K562 (cell line): Measurements from ENCODE around the gene TRIP6. TPM values are rescaled to one million over a fixed set of nuclear protein-coding genes. Genes with fewer than 3 reads are reported as not detected.

Source experiments
- ATAC-seq: fragments of 200-7000 bp; cut with Tn5 transposase; 3 replicates; pipeline ENCODE4 v1.9.1; 2020; ENCODE audit warnings: moderate library complexity
- BruUV-seq: library from RNA; stranded (reverse); fragments of 400-500 nt; replicated peaks from 2 replicates; lab custom pipeline; 2021; lab: Mats Ljungman, UMichigan
- CTCF ChIA-PET: fragments of 300-600 bp; formaldehyde crosslinking; extraction: SDS; loops from one replicate; lab custom pipeline; 2021; ENCODE audit warnings: low intra/inter-chr PET ratio; lab: Yijun Ruan, JAX
- POLR2A ChIA-PET: fragments of 300-600, 350-650 bp; sonication (Branson Sonifier 250); formaldehyde crosslinking; extraction: SDS; loops from one replicate; lab custom pipeline; 2021; ENCODE audit warnings: antibody characterized with exemption, inconsistent platforms; lab: Yijun Ruan, JAX
- DNase-seq, 4 experiments: peaks; one replicate each; pipeline versions ENCODE4 v3.0.0 to v3.0.0-alpha.2; 2011 to 2018; ENCODE audit warnings: low spot score in 3 of 4, mixed read lengths in 3 of 4; ENCODE audit errors: extremely low read depth in 1 of 4
- FAIRE-seq: peaks from 2 replicates; lab custom pipeline; 2011; peaks lifted over from hg19 to GRCh38; lab: Jason Lieb, UNC
- H2AFZ ChIP-seq: 2 replicates; pipeline ENCODE4 v1.6.0; 2011; ENCODE audit warnings: low read depth, low read length, control low read depth, inconsistent platforms
- H3K27ac ChIP-seq: fragments of 200-600 bp; 3 replicates; pipeline ENCODE4 v1.8.0; 2011; ENCODE audit warnings: low read depth, mild to moderate bottlenecking, control low read depth, inconsistent platforms, low read length, moderate library complexity, mixed read lengths; ENCODE audit errors: extremely low read depth
- H3K27me3 ChIP-seq, 2 experiments: fragments of 300-600 bp in 1 of 2; 2 replicates in 1 of 2; 3 replicates in 1 of 2; pipeline versions ENCODE4 v1.6.0 to v1.8.0; 2011; ENCODE audit warnings: inconsistent platforms in 2 of 2, low read length in 2 of 2, mild to moderate bottlenecking in 1 of 2, mixed read lengths in 1 of 2, moderate library complexity in 1 of 2; ENCODE audit not compliant: control insufficient read depth in 2 of 2, insufficient read depth in 2 of 2
- H3K36me3 ChIP-seq: fragments of 300-600 bp; 3 replicates; pipeline ENCODE4 v1.8.0; 2011; ENCODE audit warnings: mild to moderate bottlenecking, low read length, inconsistent platforms; ENCODE audit not compliant: control insufficient read depth, insufficient read depth
- H3K4me1 ChIP-seq, 2 experiments: fragments of 200-600 bp in 1 of 2; replicated peaks in 1 of 2; 2 replicates in 1 of 2; 3 replicates in 1 of 2; pipeline versions ENCODE4 v1.5.1 to v1.8.0; 2011; ENCODE audit warnings: inconsistent platforms in 2 of 2, low read length in 2 of 2, mild to moderate bottlenecking in 1 of 2, mixed read lengths in 1 of 2, moderate library complexity in 1 of 2; ENCODE audit not compliant: control insufficient read depth in 2 of 2, insufficient read depth in 2 of 2
- H3K4me2 ChIP-seq: 2 replicates; pipeline ENCODE4 v1.6.1; 2011; ENCODE audit warnings: low read length, control low read depth, inconsistent platforms, mixed read lengths; ENCODE audit not compliant: insufficient read depth
- H3K4me3 ChIP-seq: fragments of 200-600 bp; sonication (generic), shearing (Covaris generic); 2 replicates; pipeline ENCODE4 v1.5.1; 2016; ENCODE audit warnings: control low read depth, inconsistent platforms
- H3K79me2 ChIP-seq: fragments of 200-600 bp; 3 replicates; pipeline ENCODE4 v1.8.0; 2011; ENCODE audit warnings: low read length, inconsistent platforms; ENCODE audit not compliant: control insufficient read depth, insufficient read depth
- H3K9ac ChIP-seq, 2 experiments: 2 replicates each; pipeline versions ENCODE4 v1.6.0 to v1.6.1; 2011; ENCODE audit warnings: low read depth in 2 of 2, low read length in 2 of 2, control low read depth in 1 of 2, inconsistent platforms in 1 of 2, mild to moderate bottlenecking in 1 of 2, mixed read lengths in 1 of 2; ENCODE audit not compliant: insufficient read depth in 1 of 2
- H3K9me1 ChIP-seq: one replicate; pipeline ENCODE4 v1.6.0; 2011; ENCODE audit warnings: inconsistent platforms, mild to moderate bottlenecking, low read length, moderate library complexity; ENCODE audit not compliant: control insufficient read depth, insufficient read depth
- H3K9me3 ChIP-seq: replicated peaks from 2 replicates; pipeline ENCODE4 v1.5.1; 2011; ENCODE audit warnings: low read depth, low read length, inconsistent platforms; ENCODE audit not compliant: control insufficient read depth, insufficient read depth
- H4K20me1 ChIP-seq: replicated peaks from 2 replicates; pipeline ENCODE4 v1.6.1; 2011; ENCODE audit warnings: low read length, inconsistent platforms, mixed read lengths; ENCODE audit not compliant: control insufficient read depth, insufficient read depth
- CSDE1 ChIP-seq, 2 experiments: fragments of 450-650 bp; IDR thresholded peaks; 2 replicates each; pipeline ENCODE4 v1.6.1; 2016; ENCODE audit warnings: mild to moderate bottlenecking in 1 of 2
- HCFC1 ChIP-seq: IDR thresholded peaks from 2 replicates; pipeline ENCODE4 v1.6.1; 2012; ENCODE audit warnings: low read depth, low read length, improper control_type of control experiment
- HDGF ChIP-seq: fragments of 450-650 bp; IDR thresholded peaks from 2 replicates; pipeline ENCODE4 v1.6.1; 2016
- HES1 ChIP-seq: fragments of 450-650 bp; IDR thresholded peaks from 2 replicates; pipeline ENCODE4 v1.6.1; 2016; ENCODE audit warnings: low read depth, mild to moderate bottlenecking, moderate library complexity
- MNT ChIP-seq, 2 experiments: fragments of 450-650 bp; conservative IDR thresholded peaks; 2 replicates each; pipeline ENCODE4 v1.6.1; 2017; ENCODE audit warnings: mild to moderate bottlenecking in 2 of 2, moderate library complexity in 2 of 2
- MTA3 ChIP-seq: fragments of 450-650 bp; formaldehyde crosslinking; IDR thresholded peaks from 2 replicates; pipeline ENCODE4 v1.6.1; 2017; ENCODE audit warnings: mild to moderate bottlenecking, borderline replicate concordance
- SNAPC5 ChIP-seq: fragments of 250-450 bp; sonication (Bioruptor Pico); IDR thresholded peaks from 2 replicates; pipeline ENCODE4 v1.8.0; 2021; ENCODE audit warnings: moderate library complexity, mild to moderate bottlenecking, inconsistent platforms
- STAT5A ChIP-seq: IDR thresholded peaks from 2 replicates; pipeline ENCODE4 v1.6.1; 2012; ENCODE audit warnings: low read length, inconsistent platforms, borderline replicate concordance
- TRIM24 ChIP-seq, 2 experiments: fragments of 450-650 bp; IDR thresholded peaks; 2 replicates each; pipeline ENCODE4 v1.6.1; 2016
- ZBTB17 ChIP-seq: fragments of 450-650 bp; formaldehyde crosslinking; IDR thresholded peaks from 2 replicates; pipeline ENCODE4 v1.4.0; 2020; ENCODE audit warnings: mild to moderate bottlenecking
- ZEB2 ChIP-seq: fragments of 450-650 bp; IDR thresholded peaks from 2 replicates; pipeline ENCODE4 v1.6.1; 2016
- ZFP91 ChIP-seq: sonication (generic); formaldehyde crosslinking; IDR thresholded peaks from 2 replicates; pipeline ENCODE4 v1.8.0; 2022; ENCODE audit warnings: mild to moderate bottlenecking, missing genetic modification reagents
- WGBS: fragments of 100-300 bp; shearing (Covaris generic); methylation state at CpG from one replicate; pipeline ENCODE4 v1.1.6; 2016; ENCODE audit warnings: low coverage, mixed read lengths; ENCODE audit not compliant: insufficient coverage; ENCODE audit errors: missing lambda C conversion rate; 5-methylcytosine and 5-hydroxymethylcytosine counted together
- in situ Hi-C: fragments of 300-500 bp; cut with MboI; formaldehyde crosslinking; loops from 4 replicates; pipeline ENCODE4 v1.15.0; 2018; ENCODE audit warnings: inconsistent platforms, mixed read lengths
- intact Hi-C: fragments of 100-400 bp; cut with micrococcal nuclease; formaldehyde crosslinking; loops from 2 replicates; pipeline ENCODE4 v1.14.2; 2022
- polyA plus RNA-seq, 8 experiments: library from polyadenylated mRNA; depleted of rRNA in 4 of 8; stranded (reverse) in 5 of 8; unstranded in 3 of 8; fragments of >200 nt; fragmentation: Nextera tagmentation in 2 of 8; fragmentation: Illumina TruSeq in 1 of 8; extraction: Ambion mirVana in 2 of 8; extraction: Trizol in 1 of 8; gene quantifications; 2 replicates each; pipeline versions ENCODE4 v1.2.1 to v1.2.3, GENCODE V29; 2011 to 2014; ENCODE audit warnings: inconsistent platforms in 1 of 8, missing spikeins in 1 of 8
- total RNA-seq, 7 experiments: library from RNA; depleted of rRNA in 6 of 7; stranded (reverse); fragments of >200 nt in 6 of 7; fragmentation: Illumina TruSeq in 2 of 7; extraction: Trizol in 2 of 7; gene quantifications; 2 replicates each; pipeline versions ENCODE4 v1.2.1 to v1.2.3, GENCODE V29; 2011 to 2021; ENCODE audit warnings: low replicate concordance in 1 of 7

Gene TRIP6
- total and polyA plus RNA-seq, 9 of the 15 experiments (the other 6 are each of a cell fraction or from before 2014, with no cell fraction given), result 5.9 to 141 (median 54.0) TPM

GRCh38 chr7:100839361-100839760 is 27.8 kb upstream of the TRIP6 start:
- H3K27me3 ChIP-seq, result no peaks in the 10 kb centered on the region
- BruUV-seq, result no TSS peak
- CTCF ChIA-PET, result no interaction called here
- intact Hi-C loops (no loop called here), in situ Hi-C loops (no loop called here)
- no peak overlapping the region for H3K27ac ChIP-seq
- H3K4me1 ChIP-seq, result peaks cover 14 to 42% of the 10 kb centered on the region in 2 experiments; a peak in 4 of 5 replicates
- no peak overlapping the region for H3K4me2 ChIP-seq
- no peaks in the 10 kb centered on the region for H3K36me3 ChIP-seq
- H3K79me2 ChIP-seq, result no peaks in the 10 kb centered on the region
- H3K9me3 ChIP-seq, result no peaks in the 10 kb centered on the region
- no peaks in the 10 kb centered on the region for H3K9me1 ChIP-seq
- DNase-seq (no peak), ATAC-seq (no peak), FAIRE-seq (no peak)
- TF ChIP-seq ZBTB17 (CRISPR knock-in tag), result no peak
- no peak for TF ChIP-seq STAT5A
- no peak overlapping the region for H2AFZ ChIP-seq
- H4K20me1 ChIP-seq, result no peaks in the 10 kb centered on the region
- peak overlapping the region in 1 of 2 experiments; percentile 31; a peak in 2 of 4 replicates for H3K9ac ChIP-seq
- WGBS, result 95% methylated on average over 18 of the region's 18 CpGs
- H3K4me3 ChIP-seq, result no peak overlapping the region
- POLR2A ChIA-PET, result no interaction called here

GRCh38 chr7:100840470-100841100 is 26.6 kb upstream of the TRIP6 start:
- no peaks in the 10 kb centered on the region for H3K9me3 ChIP-seq
- POLR2A ChIA-PET, result interaction anchor here (0.6 to 0.7 kb wide), 2 partner anchors 11 to 13 kb away, joined by 3 read pairs; no protein-coding TSS in a partner anchor
- H2AFZ ChIP-seq, result peak overlapping the region; percentile 80
- BruUV-seq, result no TSS peak
- no peaks in the 10 kb centered on the region for H3K27me3 ChIP-seq
- peak overlapping the region; percentile 60 to 76; a peak in 3 of 4 replicates for H3K9ac ChIP-seq
- no peaks in the 10 kb centered on the region for H4K20me1 ChIP-seq
- peak in 1 of 4 experiments; percentile 59 for DNase-seq
- H3K79me2 ChIP-seq, result no peaks in the 10 kb centered on the region
- no peak for ATAC-seq
- 13% methylated on average over 8 of the region's 8 CpGs for WGBS
- CTCF ChIA-PET, result no interaction called here
- peak overlapping the region; percentile 67 for H3K27ac ChIP-seq
- H3K4me3 ChIP-seq, result peak overlapping the region; percentile 16
- no peaks in the 10 kb centered on the region for H3K36me3 ChIP-seq
- no peaks in the 10 kb centered on the region for H3K9me1 ChIP-seq
- FAIRE-seq, result no peak
- peaks cover 20 to 35% of the 10 kb centered on the region in 2 experiments; a peak in 4 of 5 replicates for H3K4me1 ChIP-seq
- peak overlapping the region; percentile 61 for H3K4me2 ChIP-seq
- intact Hi-C loops, result no loop called here
- in situ Hi-C loops, result no loop called here
- TF ChIP-seq SNAPC5, result no peak
- 0 out of 2 replicates have a peak, but pooled peaks have one; percentile 44 for TF ChIP-seq HES1
- TF ChIP-seq ZFP91 (CRISPR knock-in tag), result no peak
- peak; percentile 90 for TF ChIP-seq HDGF
- peak in 1 of 2 experiments; percentile 56; a peak in 1 of 4 replicates for TF ChIP-seq TRIM24 (IDR thresholded peaks at IDR 0.05)
- 0 out of 4 replicates have a peak, but pooled peaks of 1 of the 2 experiments have one; percentile 14 for TF ChIP-seq MNT (conservative IDR thresholded peaks at IDR 0.05)
- 0 out of 2 replicates have a peak, but pooled peaks have one; percentile 46 for TF ChIP-seq ZEB2
- TF ChIP-seq CSDE1 (IDR thresholded peaks at IDR 0.05), result peak in 1 of 2 experiments; percentile 89; a peak in 1 of 4 replicates
- TF ChIP-seq MTA3, result peak; percentile 52; the same call in 1 of the 2 replicates
- no peak for TF ChIP-seq HCFC1
